Stimulated activated CD4-positive, alpha-beta T cell treated with anti-CD3 and anti-CD28 coated beads, TNF-alpha, amount 100 ng/mL, for 1 hour (primary cell): ENCODE measurements around the gene CCM2.

Source experiments
- DNase-seq, 3 donors: peaks; one replicate each; pipeline ENCODE4 v3.0.0-alpha.2; 2020; ENCODE audit warnings: low read depth in 3 of 3, low spot score in 1 of 3

The CCM2 gene

DNA sequence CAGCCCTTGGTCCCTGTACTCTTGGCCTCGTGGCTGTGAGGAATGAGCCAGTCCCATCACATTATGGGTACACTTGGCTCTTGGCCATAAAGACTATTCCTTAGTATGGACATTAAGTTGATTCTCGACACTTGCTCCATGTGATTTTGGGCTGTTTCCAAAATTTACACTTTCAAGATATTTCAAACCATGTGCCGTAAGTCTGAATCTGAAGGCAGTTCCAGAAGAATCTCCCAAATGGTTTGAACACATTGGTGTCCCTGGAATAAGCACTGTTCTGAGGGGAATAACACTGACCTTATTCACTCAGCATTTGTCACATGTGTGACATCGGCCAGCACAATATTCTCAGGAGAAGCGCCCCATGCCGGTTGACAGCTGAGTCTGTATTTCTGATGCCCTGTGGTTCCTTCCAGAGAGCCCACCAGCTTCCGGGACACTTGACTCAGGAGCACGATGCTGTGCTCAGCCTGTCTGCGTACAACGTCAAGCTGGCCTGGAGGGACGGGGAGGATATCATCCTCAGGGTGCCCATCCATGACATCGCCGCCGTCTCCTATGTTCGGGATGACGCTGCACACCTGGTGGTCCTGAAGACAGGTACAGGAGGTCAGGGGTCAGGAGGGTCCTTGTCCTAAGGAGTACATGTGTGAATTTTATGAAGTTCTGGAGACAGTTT is 64.2 kb downstream of the CCM2 start:
- DNase-seq, result no peak

DNA sequence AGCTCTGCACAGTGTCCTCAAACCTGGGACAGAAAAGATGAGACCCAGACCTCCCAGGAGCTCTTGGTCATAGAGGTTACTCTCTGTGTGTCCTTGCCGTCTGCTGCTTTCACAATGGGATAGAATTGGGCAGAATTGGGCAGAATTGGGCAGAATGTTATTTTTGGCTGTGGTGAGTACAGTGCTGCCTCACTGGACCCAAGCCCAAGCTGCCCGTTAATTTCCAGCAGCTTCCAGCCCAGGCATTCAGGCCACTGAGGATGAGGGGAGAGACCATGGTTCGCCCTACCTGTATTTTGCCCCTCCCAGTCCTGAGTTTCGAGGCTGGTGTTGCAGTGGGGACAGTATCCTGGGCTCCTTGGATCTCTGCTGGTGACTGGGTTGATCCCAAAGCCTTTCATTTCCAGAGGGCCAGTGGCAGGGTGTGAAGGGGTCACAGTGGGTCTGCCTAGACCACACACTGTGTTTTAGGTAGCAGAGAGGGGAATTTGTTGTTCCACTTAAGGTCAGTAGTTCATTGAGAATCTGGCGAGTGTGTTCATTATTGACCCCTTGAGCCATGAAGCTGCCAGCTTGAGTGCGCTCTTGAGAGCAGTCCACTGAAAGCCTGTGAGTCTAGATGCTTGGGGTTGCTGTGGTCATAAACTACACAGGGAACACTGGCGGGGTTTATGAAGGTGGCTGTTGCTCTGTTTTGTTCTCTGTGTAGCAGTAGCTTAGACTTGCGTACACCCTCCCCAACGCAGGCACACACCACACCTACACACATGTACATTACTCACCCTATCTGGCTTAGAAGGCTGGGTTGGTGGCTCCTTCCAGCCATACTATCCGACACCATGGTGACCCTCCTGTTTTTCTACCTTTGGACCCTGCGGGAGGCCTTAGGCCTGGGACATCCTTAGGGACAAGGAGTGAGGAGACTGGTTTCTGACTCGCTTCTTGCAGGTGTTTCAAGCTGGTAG is 65.3 kb downstream of the CCM2 start:
- DNase-seq, result no peak

DNA sequence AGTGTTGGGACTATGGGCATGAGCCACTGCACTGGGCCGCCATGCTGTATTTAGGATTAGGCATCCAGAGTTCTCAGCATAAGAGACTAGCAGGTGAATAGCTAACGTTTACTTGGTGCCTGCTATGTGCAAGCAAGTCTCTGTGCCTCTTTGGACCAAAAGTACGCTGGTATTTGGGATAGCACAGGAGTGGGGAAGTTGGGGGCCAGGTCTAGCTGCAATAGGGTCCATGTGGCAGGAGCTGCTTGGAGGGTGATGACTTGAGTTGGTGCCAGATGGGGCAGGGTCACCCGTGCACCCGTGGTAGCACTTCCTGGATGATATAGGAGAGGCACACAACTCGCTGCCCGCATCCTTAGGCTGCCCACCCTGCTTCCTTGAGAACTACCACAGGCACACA is 66.4 kb downstream of the CCM2 start:
- DNase-seq, result no peak

DNA sequence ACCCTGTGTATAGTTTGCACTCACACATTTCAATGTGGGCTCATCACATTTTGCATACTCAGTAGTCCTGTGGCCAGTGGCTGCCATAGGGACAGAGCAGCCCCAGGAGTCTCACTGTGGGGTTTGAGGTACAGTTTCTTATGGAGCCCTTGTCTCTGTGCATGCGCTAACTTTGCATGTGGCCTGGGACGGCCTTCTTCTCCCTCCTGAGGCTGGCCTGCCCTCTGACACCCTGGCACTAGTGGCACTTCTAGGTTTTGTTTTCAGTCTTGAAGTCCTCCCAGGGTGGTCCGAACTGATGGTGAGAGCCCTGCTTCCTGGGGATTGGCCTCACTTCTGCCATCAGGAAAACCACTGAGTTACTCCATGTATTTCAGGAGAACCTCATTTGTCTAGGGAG is 67.6 kb downstream of the CCM2 start:
- DNase-seq, result no peak

DNA sequence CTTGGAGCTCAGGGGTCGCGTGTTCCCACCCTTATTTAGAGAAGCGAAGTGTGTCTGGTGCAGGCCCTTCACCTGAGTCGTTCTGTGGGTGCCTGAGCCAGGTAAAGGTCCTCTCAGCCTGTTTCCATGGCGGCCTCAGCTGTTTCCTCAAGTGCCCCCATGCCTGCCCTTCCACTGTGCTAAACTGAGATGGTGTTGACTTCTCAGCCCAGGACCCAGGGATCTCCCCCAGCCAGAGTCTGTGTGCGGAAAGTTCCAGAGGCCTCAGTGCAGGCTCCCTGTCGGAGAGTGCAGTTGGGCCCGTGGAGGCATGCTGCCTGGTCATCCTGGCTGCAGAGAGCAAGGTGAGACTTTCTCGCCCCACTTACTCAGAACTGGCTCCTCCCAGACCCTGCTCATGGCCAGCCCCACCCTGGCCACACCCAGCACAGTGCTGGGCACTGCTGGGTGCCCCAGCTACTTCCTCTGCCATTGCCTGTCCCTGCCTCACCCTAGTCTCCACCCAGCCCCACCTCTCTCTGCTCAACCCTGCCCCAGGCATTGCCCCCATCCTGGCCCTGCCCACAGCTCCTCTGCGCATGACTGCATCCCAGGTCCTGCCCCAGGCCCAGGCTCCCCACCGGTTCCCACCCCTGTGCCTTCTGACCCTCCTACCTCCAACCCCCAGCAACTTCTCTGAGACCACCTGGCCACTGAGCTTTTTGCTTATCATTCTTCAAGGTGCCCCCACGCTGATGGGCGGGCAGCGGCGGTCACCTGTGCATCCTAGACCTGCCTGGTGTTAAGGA is 68.4 kb downstream of the CCM2 start:
- no peak for DNase-seq

DNA sequence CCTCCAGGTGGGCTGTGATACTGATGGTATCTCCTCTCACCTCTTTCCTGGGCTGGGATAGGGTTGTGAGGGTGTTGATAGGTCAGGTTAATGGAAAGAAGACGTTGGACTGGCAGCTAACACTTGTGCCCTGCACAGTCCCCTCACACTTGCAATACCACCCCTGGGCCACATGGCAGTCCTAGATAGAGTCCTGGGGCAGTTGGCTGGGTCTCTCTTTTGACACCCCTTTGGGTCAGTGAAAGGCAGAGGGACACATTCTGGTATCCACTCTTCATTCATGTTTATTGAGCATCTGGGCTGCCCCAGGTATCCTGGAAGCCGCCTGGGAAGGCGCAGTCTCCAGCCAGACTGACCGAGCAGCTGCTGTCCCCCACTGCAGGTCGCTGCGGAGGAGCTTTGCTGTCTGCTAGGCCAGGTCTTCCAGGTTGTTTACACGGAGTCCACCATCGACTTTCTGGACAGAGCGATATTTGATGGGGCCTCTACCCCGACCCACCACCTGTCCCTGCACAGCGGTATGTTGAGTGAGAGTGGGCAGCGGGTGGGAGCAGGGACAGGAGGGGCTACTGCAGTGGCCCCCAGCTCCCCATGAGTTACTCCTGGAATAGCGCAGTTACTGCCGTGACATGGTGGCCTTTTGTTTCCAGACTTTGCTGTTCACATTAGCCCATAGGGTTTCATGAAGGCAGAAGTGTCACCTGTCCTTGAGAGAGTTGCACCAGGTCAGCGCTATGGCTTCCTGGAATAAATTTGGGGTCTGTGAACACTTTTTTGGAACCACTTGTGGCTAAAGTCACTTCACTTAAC is 69.6 kb downstream of the CCM2 start:
- DNase-seq, result no peak

DNA sequence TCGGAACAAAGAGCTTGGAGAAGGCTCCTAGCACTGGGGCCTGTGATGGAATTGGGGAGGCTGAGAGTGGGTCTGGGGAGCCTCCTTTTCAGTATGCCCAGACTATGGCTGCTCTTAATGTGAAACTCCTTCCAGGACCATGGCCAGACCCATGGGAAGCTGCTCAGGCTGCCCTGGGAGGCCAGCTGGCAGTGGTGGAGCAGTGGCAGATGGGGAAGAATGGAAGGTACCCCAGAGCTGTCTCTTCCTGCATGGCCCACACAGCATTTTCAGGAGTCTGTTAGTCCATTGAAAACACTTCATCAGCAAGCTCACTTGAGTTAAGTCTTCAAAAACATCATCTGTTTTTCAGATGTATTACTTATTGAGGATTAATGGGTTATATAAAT is 70.2 kb downstream of the CCM2 start:
- no peak for DNase-seq

DNA sequence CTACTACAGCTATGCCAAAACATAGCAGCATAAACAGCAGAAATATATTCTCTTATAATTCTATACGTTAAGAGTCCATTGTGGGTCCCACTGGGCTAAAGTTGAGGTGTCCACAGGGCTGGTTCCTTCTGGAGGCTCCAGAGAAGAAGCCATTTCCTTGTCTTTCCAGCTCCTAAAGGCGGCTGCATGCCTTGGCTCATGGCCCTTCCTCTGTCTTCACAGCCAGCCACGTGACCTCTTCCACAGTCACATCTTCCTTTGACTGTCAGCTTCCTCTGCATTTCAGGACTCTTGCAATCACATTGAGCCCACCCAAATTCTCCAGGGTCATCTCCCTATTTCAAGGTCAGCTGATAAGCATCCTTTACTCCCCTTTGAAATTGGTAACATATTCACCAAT is 71.5 kb downstream of the CCM2 start:
- DNase-seq, result no peak

DNA sequence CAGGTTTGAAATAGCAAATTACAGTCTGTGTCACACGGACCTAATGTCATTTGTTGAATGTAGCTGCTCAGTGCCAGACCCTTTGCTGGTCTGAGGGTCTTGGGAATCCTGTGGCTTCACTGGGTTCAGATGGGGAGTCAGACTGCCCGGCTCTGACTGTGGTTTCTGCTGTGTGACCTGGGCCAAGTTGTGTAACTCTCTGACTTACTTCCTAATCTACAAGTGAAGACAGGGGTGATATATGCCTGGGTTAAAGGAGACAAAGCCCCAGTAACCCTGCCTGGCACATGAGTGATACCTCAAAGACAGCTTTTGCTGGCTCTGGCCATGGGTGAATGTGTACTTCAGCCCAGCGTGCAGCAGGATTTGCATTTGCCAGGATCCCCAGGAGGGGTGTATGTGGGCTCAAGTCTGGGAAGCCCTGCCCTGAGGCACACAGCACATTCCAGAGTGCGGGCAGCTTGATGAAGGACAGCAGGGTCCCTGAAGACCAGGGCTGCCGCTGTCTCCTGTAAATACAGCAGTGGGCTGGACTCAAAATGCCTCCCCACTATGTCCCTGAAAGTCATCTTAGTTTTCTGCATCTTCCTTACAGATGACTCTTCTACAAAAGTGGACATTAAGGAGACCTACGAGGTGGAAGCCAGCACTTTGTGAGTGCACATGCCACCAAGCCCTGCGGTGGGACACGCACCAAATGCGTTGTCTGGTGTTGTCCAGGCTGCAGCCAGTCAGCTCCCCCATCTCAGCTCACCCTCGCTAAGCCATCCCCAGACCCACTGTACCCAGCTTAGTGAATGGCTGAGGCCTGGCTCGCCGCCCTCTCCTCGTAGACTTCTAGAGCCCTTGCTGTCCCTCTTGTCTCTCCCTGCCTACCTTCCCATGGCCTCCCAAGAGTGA is 72.4 kb downstream of the CCM2 start:
- DNase-seq, result no peak

DNA sequence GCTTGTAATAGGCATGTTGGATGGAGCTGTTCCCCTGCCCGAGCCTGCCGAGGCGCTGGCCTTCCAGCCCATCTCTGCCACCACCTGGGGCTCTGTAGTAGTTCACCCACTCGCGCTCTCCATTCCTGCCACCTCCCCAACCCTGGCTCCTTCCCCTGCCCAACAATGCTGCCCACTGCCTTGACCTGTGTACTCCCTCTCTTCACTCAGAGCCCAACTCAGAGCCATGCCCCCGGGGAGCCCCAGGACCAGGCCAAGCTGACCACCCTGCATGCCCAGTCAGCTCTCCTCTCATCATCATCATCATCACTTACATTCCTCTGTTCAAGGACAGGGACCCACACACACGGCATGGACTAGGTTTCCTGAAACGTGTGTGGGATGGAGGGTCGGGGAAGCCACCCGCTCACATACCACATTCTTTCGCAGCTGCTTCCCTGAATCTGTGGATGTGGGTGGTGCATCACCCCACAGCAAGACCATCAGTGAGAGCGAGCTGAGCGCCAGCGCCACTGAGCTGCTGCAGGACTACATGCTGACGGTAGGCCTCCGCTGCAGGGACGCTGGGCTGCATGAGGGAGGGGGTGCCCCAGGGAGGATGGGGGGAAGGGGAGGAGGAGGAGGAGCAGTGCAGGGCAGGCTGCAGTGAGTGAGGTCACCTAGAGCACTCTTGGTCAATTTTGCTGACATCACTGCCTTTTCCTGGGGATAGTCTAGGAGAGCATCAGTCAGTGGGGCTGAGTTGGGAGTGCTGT is 73.2 kb downstream of the CCM2 start:
- DNase-seq, result no peak

DNA sequence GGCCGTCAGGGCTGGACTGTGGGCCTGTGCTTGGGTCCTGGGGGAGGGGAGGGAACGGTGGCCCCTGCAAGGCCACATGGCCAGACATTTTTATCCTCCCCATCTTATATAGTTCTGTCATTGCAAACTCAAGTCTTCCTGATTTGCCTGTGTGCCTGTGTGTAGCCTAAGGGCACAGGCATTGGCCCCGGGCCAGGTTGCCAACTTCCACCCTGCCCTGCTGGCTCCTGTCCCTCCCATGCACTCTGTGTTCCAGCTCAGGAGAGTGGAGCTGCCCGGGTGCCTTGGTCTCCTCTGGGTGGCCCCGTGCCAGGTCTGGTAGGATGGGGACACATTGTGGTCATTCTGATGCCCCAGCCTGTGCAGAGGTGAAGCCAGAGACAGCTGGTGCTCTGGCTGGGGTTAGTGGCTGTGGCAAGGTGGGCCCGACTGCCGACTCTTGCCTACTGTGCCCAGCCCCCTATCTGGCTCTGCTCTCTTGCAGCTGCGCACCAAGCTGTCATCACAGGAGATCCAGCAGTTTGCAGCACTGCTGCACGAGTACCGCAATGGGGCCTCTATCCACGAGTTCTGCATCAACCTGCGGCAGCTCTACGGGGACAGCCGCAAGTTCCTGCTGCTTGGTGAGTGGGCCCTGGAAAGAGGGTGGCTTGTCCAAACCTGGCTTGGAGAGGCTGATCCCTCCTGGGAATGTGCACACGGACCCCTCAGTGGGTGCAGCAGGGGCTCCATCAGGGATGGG is 74.0 kb downstream of the CCM2 start:
- DNase-seq, result no peak

DNA sequence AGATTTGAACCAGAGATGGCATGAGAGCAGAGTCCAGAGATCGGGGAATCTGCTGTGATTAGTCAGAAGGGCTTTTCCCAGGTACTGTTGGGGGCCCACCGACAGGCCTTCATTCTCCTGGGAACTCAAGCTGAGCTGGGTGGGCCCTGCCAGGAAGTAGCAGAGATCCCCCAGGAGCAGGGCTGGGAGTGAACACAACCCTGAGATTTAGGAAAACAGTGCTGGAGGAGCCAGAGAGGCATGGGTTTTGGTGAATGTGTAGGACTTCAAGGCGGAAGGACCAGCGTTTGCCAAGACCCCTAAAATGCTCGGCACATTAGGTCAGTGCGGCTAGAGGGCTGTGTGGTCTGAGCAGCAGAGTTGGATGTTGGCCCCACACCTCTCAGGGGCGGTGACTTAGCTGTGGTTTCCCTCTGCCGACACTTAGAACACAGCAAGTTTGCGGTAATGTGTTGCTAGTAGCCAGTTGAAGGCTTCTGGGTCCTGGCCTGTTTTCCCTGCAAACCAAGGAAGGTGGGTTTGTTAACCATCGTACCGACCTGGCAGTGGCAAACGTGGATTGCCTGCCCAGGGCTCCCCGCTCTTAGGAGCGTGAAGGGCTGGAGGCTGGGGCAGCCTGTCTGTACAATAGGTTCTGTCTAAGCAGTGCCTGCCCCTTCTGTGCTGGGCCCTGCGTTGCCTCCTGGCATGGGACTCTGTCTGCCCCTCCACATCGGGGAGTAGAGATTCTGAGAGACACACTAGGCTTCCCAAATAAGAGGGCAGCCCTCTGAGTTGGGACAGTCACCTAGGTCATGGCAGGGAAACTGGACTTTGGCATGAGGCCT is 74.7 kb downstream of the CCM2 start:
- DNase-seq, result no peak

DNA sequence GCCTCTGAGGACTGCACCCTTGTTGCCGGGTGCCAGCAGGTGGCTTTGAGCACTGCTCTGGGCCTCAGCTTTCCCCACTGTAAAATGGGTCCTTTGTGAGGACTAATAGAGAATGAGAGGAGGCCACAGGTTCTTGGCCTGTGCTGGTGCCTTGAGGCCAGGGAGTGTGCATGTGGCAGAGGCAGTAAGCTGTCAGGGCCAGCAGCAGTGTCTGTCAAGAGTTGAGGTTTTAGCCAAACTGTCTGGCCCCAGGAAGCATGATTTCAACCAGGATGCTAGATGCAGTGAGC is 75.3 kb downstream of the CCM2 start:
- no peak for DNase-seq

DNA sequence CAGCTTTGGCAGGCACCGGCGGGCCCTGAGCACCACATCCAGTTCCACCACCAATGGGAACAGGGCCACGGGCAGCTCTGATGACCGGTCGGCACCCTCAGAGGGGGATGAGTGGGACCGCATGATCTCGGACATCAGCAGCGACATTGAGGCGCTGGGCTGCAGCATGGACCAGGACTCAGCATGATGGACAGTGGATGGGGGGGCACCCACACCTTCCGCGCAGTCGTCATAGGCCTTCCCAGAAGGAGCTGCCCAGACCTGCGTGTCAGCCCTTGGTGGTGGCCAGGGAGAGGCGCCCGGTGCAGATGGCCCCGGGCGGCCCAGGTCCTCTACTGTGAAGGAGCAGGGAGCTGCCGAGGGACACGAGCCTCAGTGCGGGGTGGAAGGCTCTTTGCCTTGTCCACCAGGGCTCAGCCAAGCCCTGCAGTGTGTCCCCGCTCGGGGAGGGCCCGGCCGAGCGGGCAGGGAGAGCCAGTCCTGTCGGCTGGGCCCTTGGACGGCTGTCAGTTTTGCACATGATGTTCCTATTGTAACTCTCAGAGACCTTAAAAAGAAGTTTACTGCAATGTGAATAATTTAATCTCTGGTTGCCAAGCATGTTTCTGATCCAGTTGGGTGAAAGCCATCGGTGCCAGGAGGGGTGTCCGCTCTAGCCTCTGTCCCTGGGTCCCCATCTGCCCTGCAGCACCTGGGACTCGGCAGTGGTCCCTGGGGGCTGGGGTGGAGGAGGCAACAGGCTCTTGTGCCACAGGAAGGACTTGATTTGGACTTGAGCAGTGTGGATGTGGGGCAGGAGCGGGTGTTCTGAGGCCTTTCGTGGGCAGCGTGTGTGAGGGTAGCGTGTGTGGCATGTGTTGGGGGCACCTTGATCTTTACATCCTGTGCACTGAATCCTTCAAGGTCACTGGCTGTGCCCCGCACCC is 76.1 kb downstream of the CCM2 start:
- no peak for DNase-seq

DNA sequence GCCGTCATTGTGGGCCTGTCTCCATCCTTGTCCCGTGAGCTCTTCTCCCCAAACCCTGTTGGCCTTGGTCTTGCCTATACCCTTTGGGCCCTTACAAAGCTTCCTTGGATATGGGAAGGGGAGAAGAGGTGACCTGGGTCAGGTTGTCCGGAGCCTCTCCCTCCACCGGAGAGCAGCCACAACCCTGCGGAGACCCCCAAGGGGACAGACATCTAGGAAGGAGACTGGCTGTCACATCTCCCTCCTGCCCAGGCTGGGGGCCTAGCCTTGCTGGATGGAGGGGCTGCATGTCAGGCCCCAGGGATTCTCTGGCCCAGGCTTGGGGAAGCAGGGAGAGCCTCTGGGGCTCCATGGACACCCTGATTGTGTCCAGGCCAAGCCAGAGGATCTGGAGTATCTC is 76.9 kb downstream of the CCM2 start:
- no peak for DNase-seq

DNA sequence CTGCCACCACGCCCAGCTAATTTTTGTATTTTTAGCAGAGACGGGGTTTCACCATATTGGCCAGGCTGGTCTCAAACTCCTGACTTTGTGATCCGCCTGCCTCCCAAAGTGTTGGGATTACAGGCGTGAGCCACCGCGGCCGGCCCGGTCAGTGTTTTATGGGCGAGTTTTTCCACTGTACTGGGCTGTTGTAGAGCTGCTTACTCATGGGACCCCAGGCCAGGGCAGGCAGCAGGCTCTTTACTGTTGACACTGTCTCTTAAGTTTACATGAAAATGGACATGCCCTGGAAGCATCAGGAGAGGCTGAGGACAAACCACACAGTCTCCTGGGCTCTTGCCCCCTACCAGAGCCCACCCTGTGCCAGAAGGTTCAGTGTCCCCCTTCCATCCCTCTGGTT is 77.6 kb downstream of the CCM2 start:
- no peak for DNase-seq
